ENCODE results near the gene ID4.

Gene ID4

DNA sequence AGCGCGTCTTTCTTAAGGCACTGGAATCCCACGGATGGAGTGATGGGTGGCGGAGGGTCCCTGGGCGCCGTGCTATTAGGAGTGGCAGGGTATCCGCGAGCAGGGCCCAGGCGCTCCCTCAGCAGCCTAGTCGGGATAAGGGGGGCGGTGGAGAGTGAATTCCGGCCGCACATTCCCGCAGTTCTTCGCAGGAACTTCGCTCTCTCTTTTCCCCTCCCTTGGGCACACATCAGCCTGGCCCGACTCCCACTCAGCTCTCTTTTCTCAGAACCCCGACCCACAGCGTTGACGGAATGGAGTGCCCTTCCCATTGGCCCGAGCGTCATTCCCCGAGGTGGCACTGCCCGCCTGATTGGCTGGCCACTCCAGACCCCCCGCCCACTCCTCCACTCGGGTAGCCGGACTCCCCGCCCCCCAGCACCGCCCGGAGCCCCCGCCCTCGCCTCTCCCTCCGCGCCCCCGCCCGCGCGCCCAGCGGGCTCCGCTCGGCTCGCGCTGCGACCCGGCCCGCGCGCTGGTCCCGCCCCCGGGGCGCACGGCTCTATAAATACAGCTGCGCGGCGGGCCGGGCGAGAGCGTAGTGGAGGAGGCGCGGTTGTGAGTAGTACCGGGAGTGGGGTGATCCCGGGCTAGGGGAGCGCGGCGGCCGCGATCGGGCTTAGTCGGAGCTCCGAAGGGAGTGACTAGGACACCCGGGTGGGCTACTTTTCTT lies at the start of gene ID4:
Gene ID4 (plus strand): TSS at position 572 of the 712 bp plus-strand sequence. CDS start 385 bp downstream, outside the sequence.
- peak; percentile 93 for FAIRE-seq
- peak; percentile 90 for DNase-seq (ENCODE audit: insufficient read length, low spot score)

GRCh38 chr6:19788686-19789085 lies 48.5 kb upstream of the ID4 start:
- DNase-seq (ENCODE audit: insufficient read length, low spot score) (no peak), FAIRE-seq (no peak)

GRCh38 chr6:19789100-19789803 lies 47.9 kb upstream of the ID4 start:
- no peak for DNase-seq (ENCODE audit: insufficient read length, low spot score)
- FAIRE-seq, result no peak

DNA sequence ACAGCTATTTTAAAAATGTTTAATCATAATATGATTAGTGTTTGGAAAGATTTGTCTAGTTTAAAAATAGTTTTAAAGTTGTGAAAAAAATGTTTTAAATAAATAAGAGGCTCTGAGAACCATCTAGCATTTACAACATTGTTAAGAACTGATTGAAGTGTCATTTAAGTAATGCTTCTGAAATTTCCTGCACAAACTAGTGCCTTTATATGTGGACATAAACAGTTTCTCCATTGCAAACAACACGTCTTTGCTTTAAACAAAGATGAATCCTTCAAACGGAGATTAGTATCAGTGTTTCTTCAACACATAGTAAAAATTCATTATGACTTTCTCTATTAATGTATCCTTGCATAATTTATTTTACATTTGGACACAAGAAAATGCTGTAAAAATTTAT lies 45.9 kb upstream of the ID4 start:
- DNase-seq (ENCODE audit: insufficient read length, low spot score), result no peak
- no peak for FAIRE-seq

GRCh38 chr6:19795211-19795610 lies 42.0 kb upstream of the ID4 start:
- no peak for DNase-seq (ENCODE audit: insufficient read length, low spot score)
- FAIRE-seq, result no peak

- DNase-seq (ENCODE audit: insufficient read length, low spot score), result no peak
Observed at GRCh38 chr6:19796452-19796851, 40.7 kb upstream of the ID4 start.

GRCh38 chr6:19798362-19798761 lies 38.8 kb upstream of the ID4 start:
- DNase-seq (ENCODE audit: insufficient read length, low spot score) (no peak), FAIRE-seq (no peak)

More at GRCh38 chr6:19796452-19796851, 40.7 kb upstream of the ID4 start:
- FAIRE-seq, result no peak

DNA sequence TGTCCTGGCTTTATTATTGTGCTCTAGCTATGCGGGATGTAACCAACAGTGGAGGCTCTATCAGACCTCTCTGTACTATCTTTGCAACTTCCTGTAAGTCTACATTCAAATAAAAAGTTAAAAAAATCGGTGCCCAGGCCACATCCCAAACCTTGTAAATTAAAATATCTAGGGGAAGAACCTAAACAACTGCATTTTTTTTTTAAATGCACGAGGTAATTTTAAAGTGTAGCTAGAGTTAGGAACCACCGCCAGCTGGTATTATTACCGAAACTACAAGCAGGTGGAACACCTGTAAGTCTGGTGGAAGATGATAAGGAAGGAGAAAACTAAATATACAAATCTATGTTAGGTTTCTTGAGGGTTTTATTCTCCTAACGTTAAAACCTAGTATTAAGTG lies 34.5 kb upstream of the ID4 start:
- FAIRE-seq, result no peak
- DNase-seq (ENCODE audit: insufficient read length, low spot score), result no peak

- no peak for DNase-seq (ENCODE audit: insufficient read length, low spot score)
- no peak for FAIRE-seq
Observed at GRCh38 chr6:19803331-19804204, 33.6 kb upstream of the ID4 start.

GRCh38 chr6:19804205-19805128 lies 32.7 kb upstream of the ID4 start:
- DNase-seq (ENCODE audit: insufficient read length, low spot score) (peak; percentile 82), FAIRE-seq (peak; percentile 98)

DNA sequence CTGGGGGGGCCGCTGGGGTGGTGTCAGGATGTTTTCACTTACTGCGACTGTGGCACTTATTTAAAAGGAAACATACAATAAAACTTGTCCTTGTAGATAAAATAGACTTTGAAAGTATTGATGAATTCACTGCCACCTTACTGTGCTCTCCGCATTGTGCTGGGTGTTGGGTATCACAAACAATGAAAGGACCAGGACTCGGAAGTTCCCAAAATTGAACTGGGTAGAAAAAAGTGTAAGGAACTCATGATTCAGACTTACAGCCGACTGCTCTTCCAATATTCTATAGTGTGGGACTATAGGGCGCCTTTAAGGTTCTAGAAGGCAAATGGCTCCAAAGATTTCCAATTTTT lies 32.1 kb upstream of the ID4 start:
- peak; percentile 15 for DNase-seq (ENCODE audit: insufficient read length, low spot score)
- no peak for FAIRE-seq

- DNase-seq (ENCODE audit: insufficient read length, low spot score), result no peak
- no peak for FAIRE-seq
Observed at GRCh38 chr6:19806971-19807396, 30.2 kb upstream of the ID4 start.

- DNase-seq (ENCODE audit: insufficient read length, low spot score), result no peak
- FAIRE-seq, result no peak
Observed at GRCh38 chr6:19811397-19812079, 25.6 kb upstream of the ID4 start.

DNA sequence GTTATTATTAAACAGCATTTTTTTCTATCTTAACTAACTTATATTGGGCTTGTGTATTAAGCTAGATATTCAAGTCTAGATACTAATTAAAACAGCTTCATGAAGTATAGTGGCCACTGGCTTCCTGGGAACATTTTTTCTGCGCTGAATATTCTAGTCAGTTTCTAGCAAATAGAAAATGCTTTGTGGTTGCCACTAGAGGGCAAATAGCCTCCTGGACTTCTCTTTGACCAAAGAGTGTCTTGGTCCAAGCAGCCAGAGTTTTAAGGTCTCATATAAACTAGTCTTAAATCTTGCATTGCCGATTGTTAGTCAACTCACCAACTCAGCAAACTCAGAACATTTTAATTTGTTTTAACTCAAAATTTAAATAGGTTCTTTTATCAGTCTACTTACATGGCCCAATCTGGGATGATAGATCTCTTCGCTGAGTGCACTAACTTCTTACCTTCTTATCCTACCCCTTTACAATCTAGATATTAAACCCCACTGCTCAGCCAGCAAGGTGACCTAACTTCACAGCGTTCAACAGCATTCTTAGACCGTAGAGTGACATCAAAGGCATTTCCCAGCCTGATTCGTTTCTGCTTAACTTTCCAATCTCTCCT lies 24.6 kb upstream of the ID4 start:
- FAIRE-seq (peak; percentile 38), DNase-seq (ENCODE audit: insufficient read length, low spot score) (peak; percentile 32)

DNA sequence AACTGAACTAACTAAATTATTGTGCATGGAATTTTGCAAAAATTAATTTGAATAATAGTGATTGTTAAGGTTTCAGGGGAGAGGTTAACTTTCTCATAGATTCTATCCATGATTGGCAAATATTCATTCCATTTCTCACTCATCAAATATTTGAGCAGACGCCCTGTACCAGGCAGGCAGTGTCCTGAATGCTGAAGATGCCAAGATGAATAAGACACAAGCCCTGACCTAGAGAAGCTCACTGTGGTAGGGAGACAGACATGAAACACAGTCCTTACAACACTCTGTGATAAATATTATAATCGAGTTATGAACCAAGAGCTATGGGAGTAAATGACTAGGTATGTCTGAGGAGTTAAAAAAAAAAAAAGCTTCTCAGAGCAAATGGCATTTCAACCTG lies 18.4 kb upstream of the ID4 start:
- FAIRE-seq (no peak), DNase-seq (ENCODE audit: insufficient read length, low spot score) (no peak)

- FAIRE-seq (no peak), DNase-seq (ENCODE audit: insufficient read length, low spot score) (no peak)
Observed at GRCh38 chr6:19824058-19824807, 12.9 kb upstream of the ID4 start.

DNA sequence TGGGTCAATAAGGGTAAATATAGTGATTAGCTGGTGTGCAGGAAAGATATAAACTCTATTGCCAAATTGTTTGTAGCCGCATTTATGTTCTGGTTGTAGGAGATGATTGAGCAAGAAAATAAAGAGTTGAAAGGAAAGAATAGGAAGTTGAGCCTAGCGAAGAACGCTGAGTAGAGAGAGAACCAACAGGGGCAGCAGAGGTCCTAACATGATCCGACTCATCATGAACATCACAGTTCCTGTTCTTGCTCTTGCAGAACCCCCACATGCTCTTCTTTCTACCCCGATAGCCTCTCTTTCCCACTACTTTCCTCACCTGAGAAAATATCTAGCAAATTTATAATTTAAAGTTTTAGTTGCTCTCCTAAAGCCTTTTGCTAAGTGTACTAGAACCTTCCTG lies 9.9 kb upstream of the ID4 start:
- FAIRE-seq (no peak), DNase-seq (ENCODE audit: insufficient read length, low spot score) (no peak)

GRCh38 chr6:19827903-19828302 lies 9.3 kb upstream of the ID4 start:
- FAIRE-seq (no peak), DNase-seq (ENCODE audit: insufficient read length, low spot score) (no peak)

GRCh38 chr6:19830171-19830570 lies 7.0 kb upstream of the ID4 start:
- FAIRE-seq (no peak), DNase-seq (ENCODE audit: insufficient read length, low spot score) (no peak)

Data from HTR-8/SVneo (cell line).